BLaER1 (cell line): ENCODE results near the gene PSMG4.

Source experiments
- H3K27ac ChIP-seq: shearing (Covaris generic); formaldehyde crosslinking; 2 replicates; pipeline ENCODE4 v1.8.1; 2022
- H3K27me3 ChIP-seq: shearing (Covaris generic); formaldehyde crosslinking; 2 replicates; pipeline ENCODE4 v1.8.1; 2022
- H3K36me3 ChIP-seq: shearing (Covaris generic); formaldehyde crosslinking; 2 replicates; pipeline ENCODE4 v1.8.1; 2022
- H3K4me1 ChIP-seq: shearing (Covaris generic); formaldehyde crosslinking; 2 replicates; pipeline ENCODE4 v1.8.1; 2022
- H3K4me2 ChIP-seq: shearing (Covaris generic); formaldehyde crosslinking; 2 replicates; pipeline ENCODE4 v1.8.1; 2022
- H3K4me3 ChIP-seq: shearing (Covaris generic); formaldehyde crosslinking; 2 replicates; pipeline ENCODE4 v1.8.1; 2022
- H3K9ac ChIP-seq: shearing (Covaris generic); formaldehyde crosslinking; 2 replicates; pipeline ENCODE4 v1.8.1; 2022
- H3K9me3 ChIP-seq: shearing (Covaris generic); formaldehyde crosslinking; 2 replicates; pipeline ENCODE4 v1.8.1; 2022
- H4K20me1 ChIP-seq: shearing (Covaris generic); formaldehyde crosslinking; 2 replicates; pipeline ENCODE4 v1.8.1; 2022
- Cebpa-rat ChIP-seq: shearing (Covaris generic); IDR thresholded peaks from 2 replicates; pipeline ENCODE4 v1.8.1; 2022

Gene PSMG4

GRCh38 chr6:3230256-3230882 lies 28.4 kb upstream of the PSMG4 start:
- Histone ChIP-seq H3K27me3 (peaks cover 90% of the 10 kb centered on the region), H3K4me2 (no peak overlapping the region), H3K27ac (no peak overlapping the region), H3K9ac (no peak overlapping the region), H3K4me1 (peaks cover 35% of the 10 kb centered on the region), H3K9me3 (no peaks in the 10 kb centered on the region), H3K4me3 (no peak overlapping the region), H3K36me3 (no peaks in the 10 kb centered on the region), H4K20me1 (peaks cover 64% of the 10 kb centered on the region)
- TF ChIP-seq Cebpa-rat: no peak

- H3K27me3 ChIP-seq: peaks cover 86% of the 10 kb centered on the region
- no peak overlapping the region for H3K27ac ChIP-seq
- H3K9ac ChIP-seq: no peak overlapping the region
- peaks cover 40% of the 10 kb centered on the region for H3K4me1 ChIP-seq
- no peak overlapping the region for H3K4me2 ChIP-seq
- TF ChIP-seq Cebpa-rat: no peak
- no peak overlapping the region for H3K4me3 ChIP-seq
- H3K36me3 ChIP-seq: no peaks in the 10 kb centered on the region
- no peaks in the 10 kb centered on the region for H3K9me3 ChIP-seq
- H4K20me1 ChIP-seq: peaks cover 64% of the 10 kb centered on the region
Measured at GRCh38 chr6:3230900-3231246, 27.9 kb upstream of the PSMG4 start.

- H3K4me1 ChIP-seq: peaks cover 39% of the 10 kb centered on the region
- 0 out of 2 replicates have a peak overlapping the region, but pooled peaks have one; percentile 1 for H3K4me3 ChIP-seq
Measured at GRCh38 chr6:3231247-3232016, 27.3 kb upstream of the PSMG4 start.

GRCh38 chr6:3232017-3232945 lies 26.5 kb upstream of the PSMG4 start:
- no peak overlapping the region for H3K9ac ChIP-seq
- H3K36me3 ChIP-seq: no peaks in the 10 kb centered on the region
- H3K4me3 ChIP-seq: no peak overlapping the region
- H4K20me1 ChIP-seq: peaks cover 51% of the 10 kb centered on the region
- H3K4me2 ChIP-seq: no peak overlapping the region
- peaks cover 82% of the 10 kb centered on the region for H3K27me3 ChIP-seq
- no peaks in the 10 kb centered on the region for H3K9me3 ChIP-seq
- H3K4me1 ChIP-seq: peaks cover 38% of the 10 kb centered on the region
- no peak for TF ChIP-seq Cebpa-rat
- no peak overlapping the region for H3K27ac ChIP-seq

More at GRCh38 chr6:3231247-3232016, 27.3 kb upstream of the PSMG4 start:
- TF ChIP-seq Cebpa-rat: no peak
- no peaks in the 10 kb centered on the region for H3K36me3 ChIP-seq
- H4K20me1 ChIP-seq: peaks cover 58% of the 10 kb centered on the region
- H3K9me3 ChIP-seq: no peaks in the 10 kb centered on the region
- no peak overlapping the region for H3K4me2 ChIP-seq
- H3K27ac ChIP-seq: no peak overlapping the region
- no peak overlapping the region for H3K9ac ChIP-seq
- peaks cover 86% of the 10 kb centered on the region for H3K27me3 ChIP-seq

GRCh38 chr6:3233321-3233720 lies 25.4 kb upstream of the PSMG4 start:
- Histone ChIP-seq H3K4me3 (no peak overlapping the region), H3K36me3 (no peaks in the 10 kb centered on the region), H3K9ac (no peak overlapping the region), H3K4me2 (no peak overlapping the region), H4K20me1 (peaks cover 40% of the 10 kb centered on the region), H3K9me3 (no peaks in the 10 kb centered on the region), H3K27ac (no peak overlapping the region), H3K27me3 (peaks cover 72% of the 10 kb centered on the region), H3K4me1 (peaks cover 36% of the 10 kb centered on the region)
- TF ChIP-seq Cebpa-rat: no peak

GRCh38 chr6:3233904-3234303 lies 24.8 kb upstream of the PSMG4 start:
- Histone ChIP-seq H3K27me3 (peaks cover 66% of the 10 kb centered on the region), H3K4me1 (peaks cover 31% of the 10 kb centered on the region)

GRCh38 chr6:3235486-3235885 lies 23.3 kb upstream of the PSMG4 start:
- no peak overlapping the region for H3K27ac ChIP-seq
- H3K4me2 ChIP-seq: 0 out of 2 replicates have a peak overlapping the region, but pooled peaks have one; percentile 9
- H3K4me3 ChIP-seq: no peak overlapping the region
- H3K9me3 ChIP-seq: no peaks in the 10 kb centered on the region
- H3K27me3 ChIP-seq: peaks cover 50% of the 10 kb centered on the region
- H3K4me1 ChIP-seq: peaks cover 22% of the 10 kb centered on the region
- no peaks in the 10 kb centered on the region for H3K36me3 ChIP-seq
- TF ChIP-seq Cebpa-rat: no peak
- no peak overlapping the region for H3K9ac ChIP-seq
- peaks cover 22% of the 10 kb centered on the region for H4K20me1 ChIP-seq

More at GRCh38 chr6:3233904-3234303, 24.8 kb upstream of the PSMG4 start:
- Histone ChIP-seq H3K36me3 (no peaks in the 10 kb centered on the region), H3K9me3 (no peaks in the 10 kb centered on the region), H3K9ac (no peak overlapping the region), H4K20me1 (peaks cover 38% of the 10 kb centered on the region), H3K4me2 (no peak overlapping the region), H3K27ac (no peak overlapping the region), H3K4me3 (no peak overlapping the region)
- no peak for TF ChIP-seq Cebpa-rat

GRCh38 chr6:3236005-3236404 lies 22.7 kb upstream of the PSMG4 start:
- no peak for TF ChIP-seq Cebpa-rat
- Histone ChIP-seq H3K36me3 (no peaks in the 10 kb centered on the region), H3K27me3 (peaks cover 45% of the 10 kb centered on the region)

GRCh38 chr6:3237761-3238662 lies 20.7 kb upstream of the PSMG4 start:
- TF ChIP-seq Cebpa-rat: no peak
- Histone ChIP-seq H3K36me3 (no peaks in the 10 kb centered on the region), H4K20me1 (no peaks in the 10 kb centered on the region; the same call in 1 of the 2 replicates), H3K9me3 (no peaks in the 10 kb centered on the region), H3K9ac (no peak overlapping the region), H3K27me3 (peaks cover 25% of the 10 kb centered on the region), H3K4me3 (no peak overlapping the region), H3K4me1 (peaks cover 22% of the 10 kb centered on the region), H3K4me2 (peak overlapping the region; percentile 47), H3K27ac (no peak overlapping the region)

More at GRCh38 chr6:3236005-3236404, 22.7 kb upstream of the PSMG4 start:
- Histone ChIP-seq H3K4me3 (no peak overlapping the region), H4K20me1 (peaks cover 17% of the 10 kb centered on the region), H3K4me2 (no peak overlapping the region), H3K27ac (no peak overlapping the region), H3K9ac (no peak overlapping the region), H3K9me3 (no peaks in the 10 kb centered on the region), H3K4me1 (peaks cover 22% of the 10 kb centered on the region)
